ENCODE results near the gene RBMS1.

Gene RBMS1

GRCh38 chr2:160429248-160430000 is 64.2 kb downstream of the RBMS1 start:
- Histone ChIP-seq H3K79me2 (ENCODE audit: control insufficient read depth, low read length) (no peaks in the 10 kb centered on the region), H3K4me1 (ENCODE audit: control insufficient read depth, low read length) (peaks cover 26% of the 10 kb centered on the region), H3K27ac (ENCODE audit: low read depth, low read length) (no peak overlapping the region), H3K36me3 (ENCODE audit: control insufficient read depth, low read length) (no peaks in the 10 kb centered on the region), H3K4me2 (ENCODE audit: low read length) (0 out of 2 replicates have a peak overlapping the region, but pooled peaks have one; percentile 19), H3K27me3 (ENCODE audit: control insufficient read depth, low read length) (0 out of 2 replicates have a peak, but pooled peaks cover 4% of the 10 kb centered on the region), H3K9me3 (ENCODE audit: control insufficient read depth, insufficient read depth, low read length) (no peaks in the 10 kb centered on the region), H3K4me3 (ENCODE audit: low read length) (no peak overlapping the region), H3K9me2 (replicated peaks; ENCODE audit: control insufficient read depth, low read length) (no peaks in the 10 kb centered on the region), H4K20me1 (ENCODE audit: control insufficient read depth, insufficient read depth, low read depth, low read length) (no peaks in the 10 kb centered on the region), H3F3A (ENCODE audit: control insufficient read depth, insufficient read depth) (no peaks in the 10 kb centered on the region)
- TF ChIP-seq EZH2phosphoT487 (IDR thresholded peaks at IDR 0.05; ENCODE audit: borderline replicate concordance, low read length) (no peak), CTCF (IDR thresholded peaks at IDR 0.05; ENCODE audit: low read depth, low read length, poor library complexity, severe bottlenecking) (peak; percentile 67)

GRCh38 chr2:160428405-160428763 is 65.2 kb downstream of the RBMS1 start:
- Histone ChIP-seq H3K4me2 (ENCODE audit: low read length) (peak overlapping the region; percentile 55), H3K4me3 (ENCODE audit: low read length) (peak overlapping the region; percentile 22; the same call in 1 of the 2 replicates), H3K27me3 (ENCODE audit: control insufficient read depth, low read length) (no peaks in the 10 kb centered on the region), H3F3A (ENCODE audit: control insufficient read depth, insufficient read depth) (no peaks in the 10 kb centered on the region), H3K9me3 (ENCODE audit: control insufficient read depth, insufficient read depth, low read length) (no peaks in the 10 kb centered on the region), H3K79me2 (ENCODE audit: control insufficient read depth, low read length) (no peaks in the 10 kb centered on the region), H3K27ac (ENCODE audit: low read depth, low read length) (no peak overlapping the region), H3K4me1 (ENCODE audit: control insufficient read depth, low read length) (peaks cover 26% of the 10 kb centered on the region), H3K9me2 (replicated peaks; ENCODE audit: control insufficient read depth, low read length) (no peaks in the 10 kb centered on the region), H3K36me3 (ENCODE audit: control insufficient read depth, low read length) (no peaks in the 10 kb centered on the region), H4K20me1 (ENCODE audit: control insufficient read depth, insufficient read depth, low read depth, low read length) (no peaks in the 10 kb centered on the region)
- no peak for TF ChIP-seq EZH2phosphoT487 (IDR thresholded peaks at IDR 0.05; ENCODE audit: borderline replicate concordance, low read length)

DNA sequence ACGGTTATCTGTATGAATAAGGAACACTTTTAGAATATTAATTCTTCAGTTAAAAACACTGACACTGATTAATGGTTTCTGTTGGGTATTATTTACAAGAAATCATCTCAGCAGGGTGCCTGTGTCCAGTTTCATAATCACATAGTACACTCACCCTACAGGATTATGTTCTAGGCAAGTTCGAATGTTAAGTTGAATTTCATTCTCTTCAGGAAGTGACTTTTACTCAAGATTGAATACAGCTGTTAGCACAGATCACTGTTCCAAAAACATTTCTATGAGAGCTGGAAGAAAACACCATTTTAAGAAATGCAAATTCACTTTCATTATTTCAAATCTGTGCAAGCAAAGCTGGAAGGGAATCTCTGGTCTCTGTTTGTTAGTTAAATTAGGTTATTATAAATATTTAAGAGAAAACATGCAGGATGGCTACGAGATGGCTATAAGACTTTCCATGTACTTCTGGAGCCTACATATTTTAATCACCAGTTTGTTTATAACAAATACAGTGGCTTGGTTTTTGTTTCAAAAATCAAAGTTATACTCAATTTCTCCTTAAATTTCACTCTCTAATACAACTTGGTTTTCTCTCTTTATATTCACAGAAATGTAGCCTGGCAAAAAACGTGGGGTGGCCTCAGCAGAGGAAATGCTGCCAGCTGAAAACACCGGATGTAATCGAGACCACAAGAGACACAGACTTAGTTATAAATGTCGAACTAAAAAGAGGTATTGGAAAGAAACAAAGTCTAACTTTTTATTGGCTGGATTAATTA is 65.8 kb downstream of the RBMS1 start:
- H3K36me3 ChIP-seq (ENCODE audit: control insufficient read depth, low read length): no peaks in the 10 kb centered on the region
- H3F3A ChIP-seq (ENCODE audit: control insufficient read depth, insufficient read depth): no peaks in the 10 kb centered on the region
- H3K79me2 ChIP-seq (ENCODE audit: control insufficient read depth, low read length): no peaks in the 10 kb centered on the region
- no peaks in the 10 kb centered on the region for H3K9me3 ChIP-seq (ENCODE audit: control insufficient read depth, insufficient read depth, low read length)
- H3K4me1 ChIP-seq (ENCODE audit: control insufficient read depth, low read length): peaks cover 26% of the 10 kb centered on the region
- peak overlapping the region; percentile 22; the same call in 1 of the 2 replicates for H3K4me3 ChIP-seq (ENCODE audit: low read length)
- no peak for TF ChIP-seq CTCF (IDR thresholded peaks at IDR 0.05; ENCODE audit: low read depth, low read length, poor library complexity, severe bottlenecking)
- no peak for TF ChIP-seq EZH2phosphoT487 (IDR thresholded peaks at IDR 0.05; ENCODE audit: borderline replicate concordance, low read length)
- H3K27ac ChIP-seq (ENCODE audit: low read depth, low read length): peak overlapping the region; percentile 15; the same call in 1 of the 2 replicates
- H4K20me1 ChIP-seq (ENCODE audit: control insufficient read depth, insufficient read depth, low read depth, low read length): no peaks in the 10 kb centered on the region
- no peaks in the 10 kb centered on the region for H3K27me3 ChIP-seq (ENCODE audit: control insufficient read depth, low read length)
- peak overlapping the region; percentile 55 for H3K4me2 ChIP-seq (ENCODE audit: low read length)
- no peaks in the 10 kb centered on the region for H3K9me2 ChIP-seq (replicated peaks; ENCODE audit: control insufficient read depth, low read length)

DNA sequence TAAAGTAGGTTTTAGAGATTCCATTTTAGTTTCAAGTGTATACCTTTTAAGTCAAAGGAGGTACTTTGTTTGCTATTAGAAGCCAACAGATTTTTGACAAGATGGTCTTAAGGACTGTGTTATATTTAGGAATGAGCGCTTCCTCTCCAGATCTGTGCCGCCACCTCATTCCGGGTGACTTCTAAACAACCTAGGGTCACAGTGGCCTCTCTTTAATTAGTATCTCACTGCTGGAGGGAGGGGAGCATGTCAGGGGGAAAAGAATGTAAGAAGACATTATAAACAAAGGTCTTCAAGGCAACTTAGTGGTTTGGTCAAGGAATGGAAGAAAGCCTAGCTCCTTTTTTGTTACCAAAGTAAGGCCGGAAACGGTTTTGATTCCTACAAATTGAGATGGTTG is 67.0 kb downstream of the RBMS1 start:
- peaks cover 32% of the 10 kb centered on the region for H3K4me1 ChIP-seq (ENCODE audit: control insufficient read depth, low read length)
- H3K27me3 ChIP-seq (ENCODE audit: control insufficient read depth, low read length): no peaks in the 10 kb centered on the region
- H3K27ac ChIP-seq (ENCODE audit: low read depth, low read length): no peak overlapping the region
- no peaks in the 10 kb centered on the region for H3K79me2 ChIP-seq (ENCODE audit: control insufficient read depth, low read length)
- no peaks in the 10 kb centered on the region for H3K9me3 ChIP-seq (ENCODE audit: control insufficient read depth, insufficient read depth, low read length)
- no peak overlapping the region for H3K4me2 ChIP-seq (ENCODE audit: low read length)
- H3F3A ChIP-seq (ENCODE audit: control insufficient read depth, insufficient read depth): no peaks in the 10 kb centered on the region
- TF ChIP-seq EZH2phosphoT487 (IDR thresholded peaks at IDR 0.05; ENCODE audit: borderline replicate concordance, low read length): no peak
- no peak for TF ChIP-seq CTCF (IDR thresholded peaks at IDR 0.05; ENCODE audit: low read depth, low read length, poor library complexity, severe bottlenecking)
- no peaks in the 10 kb centered on the region for H4K20me1 ChIP-seq (ENCODE audit: control insufficient read depth, insufficient read depth, low read depth, low read length)
- no peaks in the 10 kb centered on the region for H3K36me3 ChIP-seq (ENCODE audit: control insufficient read depth, low read length)
- no peak overlapping the region for H3K4me3 ChIP-seq (ENCODE audit: low read length)
- H3K9me2 ChIP-seq (replicated peaks; ENCODE audit: control insufficient read depth, low read length): no peaks in the 10 kb centered on the region

Measured in DOHH2 (cell line).